GM20431 (cell line): ENCODE measurements around the gene STING1.
"Not testable (repeated sequence)": the region's sequence is repeated elsewhere in the genome, so short reads cannot be mapped to it uniquely, and the experiment has no call there.

ENCODE experiments used
- in situ Hi-C: fragments of 300-500 bp; cut with MseI, MboI; formaldehyde crosslinking; loops from one replicate; pipeline ENCODE4 v1.15.0; 2020; ENCODE audit warnings: low sequenced_read_pairs; ENCODE audit not compliant: unreplicated experiment

The STING1 gene

GRCh38 chr5:139503879-139504278, 21.3 kb upstream of the STING1 start:
- in situ Hi-C loops, result not testable (repeated sequence)

- in situ Hi-C loops, result not testable (repeated sequence)
These were observed 20.7 kb upstream of the STING1 start for GRCh38 chr5:139503036-139503817.

- in situ Hi-C loops, result no loop called here
These were observed 18.8 kb upstream of the STING1 start for GRCh38 chr5:139501381-139501780.

GRCh38 chr5:139495638-139496435, 13.3 kb upstream of the STING1 start:
- in situ Hi-C loops, result no loop called here

GRCh38 chr5:139494832-139495231, 12.3 kb upstream of the STING1 start:
- in situ Hi-C loops, result no loop called here

- in situ Hi-C loops, result no loop called here
These were observed 11.7 kb upstream of the STING1 start for GRCh38 chr5:139494256-139494655.

DNA sequence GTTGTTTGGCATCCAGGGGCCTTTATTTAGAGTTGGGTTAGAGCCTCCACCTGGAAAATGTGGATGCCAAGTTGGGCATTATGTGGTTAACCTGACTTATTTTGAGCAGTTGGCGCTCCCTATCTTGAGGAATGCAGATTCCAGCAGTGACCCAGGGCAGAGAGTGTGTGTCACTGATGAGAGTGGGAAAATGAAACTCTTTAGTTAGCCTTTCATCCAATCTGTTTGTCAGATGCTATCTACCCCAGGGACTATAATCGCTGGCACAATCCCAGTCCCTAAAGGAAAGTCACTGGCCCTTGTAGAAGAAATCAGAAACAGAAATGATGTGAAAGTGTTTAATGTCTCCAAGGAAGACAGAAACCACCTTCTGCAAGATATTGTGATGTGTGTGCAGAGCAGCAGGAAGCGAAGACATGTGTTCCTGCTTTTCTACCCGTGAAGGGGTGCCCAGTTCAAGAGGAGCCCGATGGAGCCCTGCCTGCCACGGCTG, 10.2 kb upstream of the STING1 start:
- in situ Hi-C loops, result no loop called here

DNA sequence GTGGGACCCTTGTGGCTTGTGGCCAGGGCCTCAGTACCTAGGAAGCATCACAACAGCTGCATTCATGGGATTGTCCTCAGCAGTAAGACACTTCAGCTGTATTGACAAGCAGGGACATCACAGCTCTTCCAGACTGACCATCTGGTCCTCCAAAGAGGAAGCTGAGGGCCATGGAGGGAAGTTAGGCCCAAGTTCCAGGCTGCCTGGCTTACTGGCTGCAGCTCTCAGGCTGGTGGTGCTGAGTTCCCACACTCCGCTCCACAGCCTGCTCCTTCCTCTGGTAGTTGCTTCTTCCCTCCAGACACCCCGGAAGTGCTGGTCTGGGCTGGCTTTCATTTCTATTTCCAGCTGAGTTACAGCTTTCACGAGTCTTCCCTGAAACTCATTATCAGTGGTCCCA, 5.7 kb upstream of the STING1 start:
- in situ Hi-C loops, result no loop called here

GRCh38 chr5:139486201-139486600, 3.6 kb upstream of the STING1 start:
- in situ Hi-C loops, result no loop called here

GRCh38 chr5:139482890-139483208, 291 bp upstream of the STING1 start:
- in situ Hi-C loops, result not testable (repeated sequence)

GRCh38 chr5:139481580-139482049, 943 bp downstream of the STING1 start:
- in situ Hi-C loops, result no loop called here

GRCh38 chr5:139481122-139481533, 1.4 kb downstream of the STING1 start:
- in situ Hi-C loops, result no loop called here

DNA sequence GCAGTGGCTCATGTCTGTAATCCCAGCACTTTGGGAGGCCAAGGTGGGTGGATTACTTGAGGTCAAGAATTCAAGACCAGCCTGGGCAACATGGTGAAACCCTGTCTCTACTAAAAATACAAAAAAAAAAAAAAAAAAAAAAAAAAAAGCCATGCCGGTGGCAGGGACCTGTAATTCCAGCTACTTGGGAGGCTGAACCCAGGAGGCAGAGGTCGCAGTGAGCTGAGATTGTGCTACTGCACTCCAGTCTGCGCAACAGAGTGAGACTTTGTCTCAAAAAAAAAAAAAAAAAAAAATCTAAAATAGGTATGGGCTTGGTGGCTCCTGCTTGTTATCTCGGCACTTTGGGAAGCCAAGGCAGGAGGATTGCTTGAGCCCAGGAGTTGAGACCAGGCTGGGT, 2.8 kb downstream of the STING1 start:
- in situ Hi-C loops, result not testable (repeated sequence)

DNA sequence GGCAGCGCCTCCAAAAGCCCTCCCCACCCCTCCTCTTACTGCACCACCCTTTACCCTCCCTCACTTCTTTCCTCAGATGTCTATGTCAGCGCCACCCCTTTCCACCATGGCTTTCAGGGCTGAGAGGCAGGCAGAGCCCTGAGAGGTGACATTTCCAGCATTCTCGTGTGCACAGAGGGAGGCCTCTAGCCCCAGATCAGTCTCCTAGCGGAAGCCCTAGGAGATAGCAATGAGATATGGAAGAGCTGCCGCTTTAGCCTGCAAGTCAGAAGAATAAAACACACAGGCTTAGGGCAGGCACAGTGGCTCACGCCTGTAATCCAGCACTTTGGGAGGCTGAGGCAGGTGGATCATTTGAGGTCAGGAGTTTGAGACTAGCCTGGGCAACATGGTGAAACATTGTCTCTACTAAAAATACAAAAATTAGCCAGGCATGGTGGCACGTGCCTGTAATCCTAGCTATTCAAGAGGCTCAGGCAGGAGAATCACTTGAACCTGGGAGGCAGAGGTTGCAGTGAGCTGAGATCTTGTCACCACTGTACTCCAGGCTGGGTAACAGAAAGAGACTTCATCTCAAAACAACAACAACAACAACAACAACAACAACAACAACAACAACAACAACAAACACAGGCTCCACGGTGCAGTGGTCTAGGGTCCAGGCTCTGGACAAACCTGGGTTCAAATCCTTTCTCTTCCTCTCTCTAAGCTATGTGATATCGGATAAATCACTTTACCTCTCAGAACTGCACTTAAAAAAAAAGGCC, 3.7 kb downstream of the STING1 start:
- in situ Hi-C loops, result not testable (repeated sequence)

- in situ Hi-C loops, result no loop called here
These were observed 6.5 kb downstream of the STING1 start for GRCh38 chr5:139475865-139476617.

- in situ Hi-C loops, result no loop called here
These were observed 7.4 kb downstream of the STING1 start for GRCh38 chr5:139474890-139475791.

GRCh38 chr5:139473565-139473964, 9.0 kb downstream of the STING1 start:
- in situ Hi-C loops, result no loop called here

GRCh38 chr5:139473105-139473504, 9.5 kb downstream of the STING1 start:
- in situ Hi-C loops, result no loop called here
